GM23338 (cell line): ENCODE data around the gene SLC17A5. TPM values are rescaled to one million over a fixed set of nuclear protein-coding genes. Genes with fewer than 3 reads are reported as not detected.
A peak's percentile ranks its signal among the peaks of the same experiment; 100 is the strongest.
"Not testable (repeated sequence)": the region's sequence is repeated elsewhere in the genome, so short reads cannot be mapped to it uniquely, and the experiment has no call there.

Experiments used
- ATAC-seq: fragments of 200-7000 bp; cut with Tn5 transposase; 3 replicates; pipeline ENCODE4 v1.9.1; 2020
- DNase-seq: peaks from one replicate; pipeline ENCODE4 v3.0.0-alpha.2; 2015; ENCODE audit warnings: low spot score
- H2AFZ ChIP-seq: fragments of 200-600 bp; sonication (generic); 2 replicates; pipeline ENCODE4 v1.8.0; 2016; ENCODE audit warnings: antibody characterized with exemption, mild to moderate bottlenecking, moderate library complexity
- H3F3A ChIP-seq: fragments of 200-600 bp; sonication (generic); replicated peaks from 2 replicates; pipeline ENCODE4 v1.8.0; 2017; ENCODE audit warnings: antibody characterized with exemption, mixed run types, low read depth
- H3K27ac ChIP-seq: fragments of 200-600 bp; sonication (generic); 2 replicates; pipeline ENCODE4 v1.6.1; 2016; ENCODE audit warnings: low read depth
- H3K27me3 ChIP-seq: fragments of 200-600 bp; sonication (generic); 2 replicates; pipeline ENCODE4 v1.8.0; 2016; ENCODE audit warnings: mild to moderate bottlenecking, mixed run types, moderate library complexity; ENCODE audit not compliant: insufficient read depth
- H3K36me3 ChIP-seq: fragments of 200-600 bp; sonication (generic); 2 replicates; pipeline ENCODE4 v1.8.0; 2016; ENCODE audit warnings: mild to moderate bottlenecking; ENCODE audit not compliant: insufficient read depth
- H3K4me1 ChIP-seq: fragments of 200-600 bp; sonication (generic); 2 replicates; pipeline ENCODE4 v1.8.0; 2016; ENCODE audit warnings: mild to moderate bottlenecking, moderate library complexity; ENCODE audit not compliant: insufficient read depth
- H3K4me2 ChIP-seq: fragments of 200-600 bp; sonication (generic); 2 replicates; pipeline ENCODE4 v1.7.1; 2017; ENCODE audit warnings: mixed run types
- H3K4me3 ChIP-seq: fragments of 200-600 bp; sonication (generic); 2 replicates; pipeline ENCODE4 v1.6.1; 2016; ENCODE audit warnings: mixed run types
- H3K79me2 ChIP-seq: fragments of 200-600 bp; sonication (generic); replicated peaks from 2 replicates; pipeline ENCODE4 v1.8.0; 2017; ENCODE audit warnings: mild to moderate bottlenecking; ENCODE audit not compliant: insufficient read depth
- H3K9me2 ChIP-seq: fragments of 200-600 bp; sonication (generic); 2 replicates; pipeline ENCODE4 v1.8.0; 2017; ENCODE audit not compliant: insufficient read depth
- H4K20me1 ChIP-seq: fragments of 200-600 bp; sonication (generic); replicated peaks from 2 replicates; pipeline ENCODE4 v1.8.0; 2017; ENCODE audit warnings: mild to moderate bottlenecking; ENCODE audit not compliant: insufficient read depth
- H3K27ac Mint-ChIP-seq: 2 replicates; pipeline ENCODE4 v1.8.0; 2020; ENCODE audit warnings: inconsistent platforms, mild to moderate bottlenecking, moderate library complexity, mixed read lengths
- H3K27me3 Mint-ChIP-seq: 3 replicates; pipeline ENCODE4 v1.8.0; 2022; ENCODE audit warnings: low read depth, mild to moderate bottlenecking, moderate library complexity, mixed read lengths, inconsistent platforms; ENCODE audit not compliant: insufficient read depth, poor library complexity
- H3K36me3 Mint-ChIP-seq: 3 replicates; pipeline ENCODE4 v1.8.0; 2021; ENCODE audit warnings: low read depth, mild to moderate bottlenecking, inconsistent platforms, moderate library complexity, mixed read lengths
- H3K4me1 Mint-ChIP-seq: 3 replicates; pipeline ENCODE4 v1.8.0; 2020; ENCODE audit warnings: mild to moderate bottlenecking, inconsistent platforms, mixed read lengths
- H3K4me3 Mint-ChIP-seq: 3 replicates; pipeline ENCODE4 v1.8.0; 2021; ENCODE audit warnings: moderate library complexity, mild to moderate bottlenecking, inconsistent platforms, mixed read lengths
- H3K9me3 Mint-ChIP-seq: 3 replicates; pipeline ENCODE4 v1.8.0; 2020; ENCODE audit warnings: moderate library complexity, mild to moderate bottlenecking, inconsistent platforms, mixed read lengths
- CREB1 ChIP-seq: fragments of 250-450 bp; sonication (Bioruptor Pico); IDR thresholded peaks from 2 replicates; pipeline ENCODE4 v1.5.0; 2020; ENCODE audit warnings: low read depth, mild to moderate bottlenecking, moderate library complexity
- CTCF ChIP-seq, 2 experiments: fragments of 200-600 bp in 1 of 2; sonication (generic) in 1 of 2; conservative IDR thresholded peaks; 2 replicates each; pipeline versions ENCODE4 v1.5.1 to v1.6.1; 2016 to 2017; ENCODE audit warnings: antibody characterized with exemption in 2 of 2, low read depth in 2 of 2, mild to moderate bottlenecking in 2 of 2, moderate library complexity in 1 of 2
- NANOG ChIP-seq: IDR thresholded peaks from 2 replicates; pipeline ENCODE4 v1.6.1; 2016; ENCODE audit warnings: antibody characterized with exemption, borderline replicate concordance
- REST ChIP-seq: IDR thresholded peaks from one replicate; pipeline ENCODE4 v1.6.1; 2018; ENCODE audit warnings: antibody characterized with exemption; ENCODE audit not compliant: unreplicated experiment
- ZNF462 ChIP-seq: fragments of 250-450 bp; sonication (Bioruptor Pico); IDR thresholded peaks from 2 replicates; pipeline ENCODE4 v1.5.0; 2020; ENCODE audit warnings: mild to moderate bottlenecking, moderate library complexity
- polyA plus RNA-seq: library from polyadenylated mRNA; unstranded; fragments of >200 nt; fragmentation: Nextera tagmentation; extraction: Ambion mirVana; gene quantifications from 2 replicates; pipeline ENCODE4 v1.2.1, GENCODE V29; 2016
- total RNA-seq: library from RNA; depleted of rRNA; stranded (reverse); fragments of >200 nt; shearing (Covaris generic); gene quantifications from 2 replicates; pipeline ENCODE4 v1.2.3, GENCODE V29; 2014

SLC17A5 gene
- total and polyA plus RNA-seq, 2 experiments from 2014 or later, result 9.2 to 17.7 TPM

GRCh38 chr6:73577676-73578075 is 76.1 kb downstream of the SLC17A5 start:
- Histone ChIP-seq H2AFZ (no peak overlapping the region), H3K9me2 (no peaks in the 10 kb centered on the region), H3K4me1 (peaks cover 33% of the 10 kb centered on the region), H3F3A (peaks cover 9% of the 10 kb centered on the region; the same call in 1 of the 2 replicates), H3K79me2 (no peaks in the 10 kb centered on the region), H3K36me3 (no peaks in the 10 kb centered on the region), H3K4me2 (peak overlapping the region; percentile 10; the same call in 1 of the 2 replicates), H4K20me1 (no peaks in the 10 kb centered on the region), H3K4me3 (no peak overlapping the region), H3K27me3 (no peaks in the 10 kb centered on the region), H3K27ac (peak overlapping the region; percentile 99)
- peaks cover 20% of the 10 kb centered on the region for H3K36me3 Mint-ChIP-seq
- DNase-seq (peak; percentile 57), ATAC-seq (peak; percentile 18)
- H3K27me3 Mint-ChIP-seq, result peaks cover 29% of the 10 kb centered on the region
- peak overlapping the region; percentile 99 for H3K27ac Mint-ChIP-seq
- peaks cover 40% of the 10 kb centered on the region for H3K4me1 Mint-ChIP-seq
- TF ChIP-seq REST, result no peak
- TF ChIP-seq CREB1 (CRISPR knock-in tag), result no peak
- no peak for TF ChIP-seq CTCF (conservative IDR thresholded peaks at IDR 0.05; ENCODE audit: low read depth in 2 of 2)
- peak; percentile 32; the same call in 1 of the 2 replicates for TF ChIP-seq NANOG
- no peak for TF ChIP-seq ZNF462 (CRISPR knock-in tag)
- no peak overlapping the region; the same call in 2 of the 3 replicates for H3K4me3 Mint-ChIP-seq
- H3K9me3 Mint-ChIP-seq, result peaks cover 30% of the 10 kb centered on the region

- not testable (repeated sequence) for H3K27ac Mint-ChIP-seq, H3K36me3 ChIP-seq, H3K4me3 Mint-ChIP-seq, H4K20me1 ChIP-seq, H3K4me3 ChIP-seq, DNase-seq, H3K27me3 ChIP-seq, H3K4me1 ChIP-seq, H2AFZ ChIP-seq, H3K27ac ChIP-seq, H3F3A ChIP-seq, H3K4me2 ChIP-seq, H3K9me2 ChIP-seq, ATAC-seq, H3K79me2 ChIP-seq
- Mint-ChIP-seq H3K27me3 (peaks cover 11% of the 10 kb centered on the region), H3K9me3 (peaks cover 25% of the 10 kb centered on the region), H3K4me1 (peaks cover 13% of the 10 kb centered on the region), H3K36me3 (peaks cover 17% of the 10 kb centered on the region)
Observed at GRCh38 chr6:73572531-73572930, 81.3 kb downstream of the SLC17A5 start.
